ENCODE measurements around the gene NPIPB2.

The NPIPB2 gene

GRCh38 chr16:11903906-11904305, 37.9 kb downstream of the NPIPB2 start:
- Histone ChIP-seq H3K4me3 (no peak overlapping the region), H3K4me1 (peaks cover 16% of the 10 kb centered on the region), H3K27me3 (ENCODE audit: low read depth) (no peaks in the 10 kb centered on the region), H3K9me3 (no peaks in the 10 kb centered on the region), H3K36me3 (replicated peaks) (peaks cover 24% of the 10 kb centered on the region)
- no peak for DNase-seq (ENCODE audit: low spot score in 2 of 2)
- in situ Hi-C loops (cut with MboI; ENCODE audit: low sequenced_read_pairs): no loop called here

- Histone ChIP-seq H3K27me3 (ENCODE audit: low read depth) (no peaks in the 10 kb centered on the region), H3K9me3 (no peaks in the 10 kb centered on the region), H3K4me3 (no peak overlapping the region), H3K36me3 (replicated peaks) (peaks cover 34% of the 10 kb centered on the region), H3K4me1 (no peaks in the 10 kb centered on the region; the same call in 1 of the 2 replicates)
- DNase-seq (ENCODE audit: low spot score in 2 of 2): no peak
- in situ Hi-C loops (cut with MboI; ENCODE audit: low sequenced_read_pairs): no loop called here
Measured at GRCh38 chr16:11901091-11901490, 40.8 kb downstream of the NPIPB2 start.

GRCh38 chr16:11896486-11897176, 45.2 kb downstream of the NPIPB2 start:
- in situ Hi-C loops (cut with MboI; ENCODE audit: low sequenced_read_pairs): no loop called here
- no peaks in the 10 kb centered on the region for H3K9me3 ChIP-seq
- no peaks in the 10 kb centered on the region; the same call in 1 of the 2 replicates for H3K4me1 ChIP-seq
- H3K27me3 ChIP-seq (ENCODE audit: low read depth): no peaks in the 10 kb centered on the region
- no peak for DNase-seq (ENCODE audit: low spot score in 2 of 2)
- H3K36me3 ChIP-seq (replicated peaks): peaks cover 41% of the 10 kb centered on the region
- H3K4me3 ChIP-seq: no peak overlapping the region

GRCh38 chr16:11893571-11893970, 48.3 kb downstream of the NPIPB2 start:
- no peak overlapping the region for H3K4me3 ChIP-seq
- no peaks in the 10 kb centered on the region for H3K9me3 ChIP-seq
- in situ Hi-C loops (cut with MboI; ENCODE audit: low sequenced_read_pairs): no loop called here
- H3K27me3 ChIP-seq (ENCODE audit: low read depth): no peaks in the 10 kb centered on the region
- no peak for DNase-seq (ENCODE audit: low spot score in 2 of 2)
- no peaks in the 10 kb centered on the region for H3K4me1 ChIP-seq
- H3K36me3 ChIP-seq (replicated peaks): peaks cover 60% of the 10 kb centered on the region

GRCh38 chr16:11892761-11893160, 49.1 kb downstream of the NPIPB2 start:
- Histone ChIP-seq H3K36me3 (replicated peaks) (peaks cover 63% of the 10 kb centered on the region), H3K9me3 (no peaks in the 10 kb centered on the region), H3K27me3 (ENCODE audit: low read depth) (no peaks in the 10 kb centered on the region), H3K4me1 (no peaks in the 10 kb centered on the region; the same call in 1 of the 2 replicates), H3K4me3 (no peak overlapping the region)
- in situ Hi-C loops (cut with MboI; ENCODE audit: low sequenced_read_pairs): no loop called here
- no peak for DNase-seq (ENCODE audit: low spot score in 2 of 2)

- Histone ChIP-seq H3K36me3 (replicated peaks) (peaks cover 63% of the 10 kb centered on the region), H3K4me1 (peaks cover 15% of the 10 kb centered on the region), H3K9me3 (no peaks in the 10 kb centered on the region), H3K27me3 (ENCODE audit: low read depth) (no peaks in the 10 kb centered on the region), H3K4me3 (no peak overlapping the region)
- in situ Hi-C loops (cut with MboI; ENCODE audit: low sequenced_read_pairs): no loop called here
- DNase-seq (ENCODE audit: low spot score in 2 of 2): no peak
Measured at GRCh38 chr16:11890231-11890965, 51.4 kb downstream of the NPIPB2 start.

GRCh38 chr16:11886881-11887280, 55.0 kb downstream of the NPIPB2 start:
- Histone ChIP-seq H3K4me1 (peaks cover 15% of the 10 kb centered on the region), H3K9me3 (no peaks in the 10 kb centered on the region), H3K36me3 (replicated peaks) (peaks cover 75% of the 10 kb centered on the region), H3K27me3 (ENCODE audit: low read depth) (no peaks in the 10 kb centered on the region), H3K4me3 (no peak overlapping the region)
- in situ Hi-C loops (cut with MboI; ENCODE audit: low sequenced_read_pairs): no loop called here
- no peak for DNase-seq (ENCODE audit: low spot score in 2 of 2)

GRCh38 chr16:11884035-11884434, 57.8 kb downstream of the NPIPB2 start:
- no peak overlapping the region for H3K4me3 ChIP-seq
- in situ Hi-C loops (cut with MboI; ENCODE audit: low sequenced_read_pairs): no loop called here
- no peaks in the 10 kb centered on the region for H3K27me3 ChIP-seq (ENCODE audit: low read depth)
- H3K9me3 ChIP-seq: no peaks in the 10 kb centered on the region
- peaks cover 84% of the 10 kb centered on the region for H3K36me3 ChIP-seq (replicated peaks)
- peaks cover 15% of the 10 kb centered on the region for H3K4me1 ChIP-seq
- DNase-seq (ENCODE audit: low spot score in 2 of 2): no peak

- no peaks in the 10 kb centered on the region for H3K4me1 ChIP-seq
- H3K36me3 ChIP-seq (replicated peaks): peaks cover 89% of the 10 kb centered on the region
- H3K4me3 ChIP-seq: no peak overlapping the region
- H3K9me3 ChIP-seq: no peaks in the 10 kb centered on the region
- in situ Hi-C loops (cut with MboI; ENCODE audit: low sequenced_read_pairs): no loop called here
- DNase-seq (ENCODE audit: low spot score in 2 of 2): no peak
- no peaks in the 10 kb centered on the region for H3K27me3 ChIP-seq (ENCODE audit: low read depth)
Measured at GRCh38 chr16:11880007-11880406, 61.8 kb downstream of the NPIPB2 start.

- Histone ChIP-seq H3K4me3 (no peak overlapping the region), H3K4me1 (peaks cover 9% of the 10 kb centered on the region), H3K9me3 (no peaks in the 10 kb centered on the region), H3K36me3 (replicated peaks) (peaks cover 91% of the 10 kb centered on the region), H3K27me3 (ENCODE audit: low read depth) (no peaks in the 10 kb centered on the region)
- DNase-seq (ENCODE audit: low spot score in 2 of 2): no peak
- in situ Hi-C loops (cut with MboI; ENCODE audit: low sequenced_read_pairs): no loop called here
Measured at GRCh38 chr16:11877374-11877773, 64.5 kb downstream of the NPIPB2 start.
